Measurements from ENCODE around the gene CNST.
"Not testable (repeated sequence)": the region's sequence is repeated elsewhere in the genome, so short reads cannot be mapped to it uniquely, and the experiment has no call there.

The CNST gene

GRCh38 chr1:246595146-246595545 is 28.9 kb downstream of the CNST start:
- in situ Hi-C loops (cut with HindIII; ENCODE audit: low pct_unique_long_range_greater_than_20kb, low sequenced_read_pairs): no loop called here
- no peak for TF ChIP-seq JUND (IDR thresholded peaks at IDR 0.05; ENCODE audit: low read depth)
- DNase-seq (ENCODE audit: low read depth in 1 of 2, low spot score in 1 of 2): no peak

- no peak for DNase-seq (ENCODE audit: low read depth in 1 of 2, low spot score in 1 of 2)
- in situ Hi-C loops (cut with HindIII; ENCODE audit: low pct_unique_long_range_greater_than_20kb, low sequenced_read_pairs): no loop called here
- TF ChIP-seq JUND (IDR thresholded peaks at IDR 0.05; ENCODE audit: low read depth): no peak
These were observed 31.1 kb downstream of the CNST start for GRCh38 chr1:246597340-246597739.

- in situ Hi-C loops (cut with HindIII; ENCODE audit: low pct_unique_long_range_greater_than_20kb, low sequenced_read_pairs): no loop called here
- no peak for DNase-seq (ENCODE audit: low read depth in 1 of 2, low spot score in 1 of 2)
- TF ChIP-seq JUND (IDR thresholded peaks at IDR 0.05; ENCODE audit: low read depth): no peak
These were observed 31.7 kb downstream of the CNST start for GRCh38 chr1:246597971-246598370.

GRCh38 chr1:246599315-246599714 is 33.1 kb downstream of the CNST start:
- no peak for TF ChIP-seq JUND (IDR thresholded peaks at IDR 0.05; ENCODE audit: low read depth)
- in situ Hi-C loops (cut with HindIII; ENCODE audit: low pct_unique_long_range_greater_than_20kb, low sequenced_read_pairs): no loop called here
- no peak for DNase-seq (ENCODE audit: low read depth in 1 of 2, low spot score in 1 of 2)

- peak; percentile 23 to 61 for DNase-seq (ENCODE audit: low read depth in 1 of 2, low spot score in 1 of 2)
- in situ Hi-C loops (cut with HindIII; ENCODE audit: low pct_unique_long_range_greater_than_20kb, low sequenced_read_pairs): no loop called here
- no peak for TF ChIP-seq JUND (IDR thresholded peaks at IDR 0.05; ENCODE audit: low read depth)
These were observed 34.3 kb downstream of the CNST start for GRCh38 chr1:246600579-246600978.

- DNase-seq (ENCODE audit: low read depth in 1 of 2, low spot score in 1 of 2): no peak
- TF ChIP-seq JUND (IDR thresholded peaks at IDR 0.05; ENCODE audit: low read depth): no peak
These were observed 35.9 kb downstream of the CNST start for GRCh38 chr1:246602194-246602593.

GRCh38 chr1:246605231-246605630 is 39.0 kb downstream of the CNST start:
- DNase-seq (ENCODE audit: low read depth in 1 of 2, low spot score in 1 of 2); in situ Hi-C loops (cut with HindIII; ENCODE audit: low pct_unique_long_range_greater_than_20kb, low sequenced_read_pairs): not testable (repeated sequence)

More at GRCh38 chr1:246602194-246602593, 35.9 kb downstream of the CNST start:
- in situ Hi-C loops (cut with HindIII; ENCODE audit: low pct_unique_long_range_greater_than_20kb, low sequenced_read_pairs): no loop called here

GRCh38 chr1:246607462-246607861 is 41.2 kb downstream of the CNST start:
- TF ChIP-seq JUND (IDR thresholded peaks at IDR 0.05; ENCODE audit: low read depth): no peak
- DNase-seq (ENCODE audit: low read depth in 1 of 2, low spot score in 1 of 2): no peak
- in situ Hi-C loops (cut with HindIII; ENCODE audit: low pct_unique_long_range_greater_than_20kb, low sequenced_read_pairs): no loop called here

GRCh38 chr1:246608616-246609376 is 42.5 kb downstream of the CNST start:
- in situ Hi-C loops (cut with HindIII; ENCODE audit: low pct_unique_long_range_greater_than_20kb, low sequenced_read_pairs): no loop called here
- peak; percentile 89 for TF ChIP-seq JUND (IDR thresholded peaks at IDR 0.05; ENCODE audit: low read depth)

GRCh38 chr1:246609632-246610031 is 43.4 kb downstream of the CNST start:
- in situ Hi-C loops (cut with HindIII; ENCODE audit: low pct_unique_long_range_greater_than_20kb, low sequenced_read_pairs): no loop called here
- no peak for TF ChIP-seq JUND (IDR thresholded peaks at IDR 0.05; ENCODE audit: low read depth)
- peak in 1 of 2 experiments; percentile 18 for DNase-seq (ENCODE audit: low read depth in 1 of 2, low spot score in 1 of 2)

More at GRCh38 chr1:246608616-246609376, 42.5 kb downstream of the CNST start:
- peak; percentile 77 to 100 for DNase-seq (ENCODE audit: low read depth in 1 of 2, low spot score in 1 of 2)

- peak in 1 of 2 experiments; percentile 18 for DNase-seq (ENCODE audit: low read depth in 1 of 2, low spot score in 1 of 2)
- in situ Hi-C loops (cut with HindIII; ENCODE audit: low pct_unique_long_range_greater_than_20kb, low sequenced_read_pairs): no loop called here
- TF ChIP-seq JUND (IDR thresholded peaks at IDR 0.05; ENCODE audit: low read depth): no peak
These were observed 47.0 kb downstream of the CNST start for GRCh38 chr1:246613096-246613758.

GRCh38 chr1:246617156-246617555 is 50.9 kb downstream of the CNST start:
- in situ Hi-C loops (cut with HindIII; ENCODE audit: low pct_unique_long_range_greater_than_20kb, low sequenced_read_pairs): no loop called here
- no peak for TF ChIP-seq JUND (IDR thresholded peaks at IDR 0.05; ENCODE audit: low read depth)
- DNase-seq (ENCODE audit: low read depth in 1 of 2, low spot score in 1 of 2): no peak

- no peak for TF ChIP-seq JUND (IDR thresholded peaks at IDR 0.05; ENCODE audit: low read depth)
- in situ Hi-C loops (cut with HindIII; ENCODE audit: low pct_unique_long_range_greater_than_20kb, low sequenced_read_pairs): no loop called here
- DNase-seq (ENCODE audit: low read depth in 1 of 2, low spot score in 1 of 2): peak in 1 of 2 experiments; percentile 35
These were observed 51.5 kb downstream of the CNST start for GRCh38 chr1:246617768-246618167.

Measured in T47D (cell line).